SK-N-SH treated with all-trans-retinoic acid at 6 μM for 48 hours (cell line): ENCODE measurements around the gene RFPL2.

Experiments used
- ATAC-seq: fragments of 200-7000 bp; cut with Tn5 transposase; 3 replicates; pipeline ENCODE4 v1.9.1; 2020; ENCODE audit warnings: mild to moderate bottlenecking, moderate library complexity
- ARNTL ChIP-seq: fragments of 450-650 bp; formaldehyde crosslinking; IDR thresholded peaks from 2 replicates; pipeline ENCODE4 v1.5.0; 2020; ENCODE audit warnings: low read depth, mild to moderate bottlenecking, moderate library complexity, borderline replicate concordance
- BACH2 ChIP-seq: fragments of 250-450 bp; sonication (Bioruptor Pico); IDR thresholded peaks from 2 replicates; pipeline ENCODE4 v1.9.0; 2021; ENCODE audit warnings: mild to moderate bottlenecking, borderline replicate concordance
- CSDC2 ChIP-seq: fragments of 250-450 bp; sonication (Bioruptor Pico); IDR thresholded peaks from 2 replicates; pipeline ENCODE4 v1.5.0; 2020; ENCODE audit warnings: mild to moderate bottlenecking, moderate library complexity
- CSRNP3 ChIP-seq: fragments of 250-450 bp; sonication (Bioruptor Pico); IDR thresholded peaks from 2 replicates; pipeline ENCODE4 v1.5.1; 2021; ENCODE audit warnings: mild to moderate bottlenecking, moderate library complexity
- GLIS3 ChIP-seq: fragments of 250-450 bp; sonication (Bioruptor Pico); IDR thresholded peaks from 2 replicates; pipeline ENCODE4 v1.5.0; 2020; ENCODE audit warnings: mild to moderate bottlenecking, moderate library complexity
- ISL1 ChIP-seq: fragments of 250-450 bp; sonication (Bioruptor Pico); IDR thresholded peaks from 2 replicates; pipeline ENCODE4 v2.1.2; 2022; ENCODE audit warnings: mild to moderate bottlenecking, moderate library complexity
- OSR1 ChIP-seq: fragments of 250-450 bp; sonication (Bioruptor Pico); IDR thresholded peaks from 2 replicates; pipeline ENCODE4 v1.8.0; 2022; ENCODE audit warnings: moderate library complexity, mild to moderate bottlenecking, inconsistent platforms
- PATZ1 ChIP-seq: fragments of 250-450 bp; sonication (Bioruptor Pico); IDR thresholded peaks from 2 replicates; pipeline ENCODE4 v1.8.0; 2020; ENCODE audit warnings: mild to moderate bottlenecking, moderate library complexity, borderline replicate concordance
- POU6F1 ChIP-seq: fragments of 250-450 bp; sonication (Bioruptor Pico); IDR thresholded peaks from 2 replicates; pipeline ENCODE4 v1.8.0; 2021; ENCODE audit warnings: low read depth, mild to moderate bottlenecking, moderate library complexity, borderline replicate concordance
- PPARA ChIP-seq: fragments of 250-450 bp; sonication (Bioruptor Pico); IDR thresholded peaks from 2 replicates; pipeline ENCODE4 v1.5.0; 2020; ENCODE audit warnings: mild to moderate bottlenecking, borderline replicate concordance
- RARB ChIP-seq: fragments of 250-450 bp; sonication (Bioruptor Pico); IDR thresholded peaks from 2 replicates; pipeline ENCODE4 v1.8.0; 2021; ENCODE audit warnings: mild to moderate bottlenecking, moderate library complexity
- SNAI2 ChIP-seq: fragments of 250-450 bp; sonication (Bioruptor Pico); IDR thresholded peaks from 2 replicates; pipeline ENCODE4 v1.5.0; 2020; ENCODE audit warnings: mild to moderate bottlenecking, moderate library complexity
- TCF4 ChIP-seq: fragments of 250-450 bp; sonication (Bioruptor Pico); IDR thresholded peaks from 2 replicates; pipeline ENCODE4 v1.8.0; 2021; ENCODE audit warnings: mild to moderate bottlenecking, moderate library complexity, borderline replicate concordance
- TOX ChIP-seq: fragments of 250-450 bp; sonication (Bioruptor Pico); IDR thresholded peaks from 2 replicates; pipeline ENCODE4 v1.8.0; 2021; ENCODE audit warnings: mild to moderate bottlenecking, moderate library complexity, borderline replicate concordance
- TSHZ2 ChIP-seq: fragments of 250-450 bp; sonication (Bioruptor Pico); IDR thresholded peaks from 2 replicates; pipeline ENCODE4 v1.5.0; 2020; ENCODE audit warnings: mild to moderate bottlenecking, moderate library complexity
- ZC3H10 ChIP-seq: fragments of 250-450 bp; sonication (Bioruptor Pico); IDR thresholded peaks from 2 replicates; pipeline ENCODE4 v1.5.1; 2021; ENCODE audit warnings: mild to moderate bottlenecking, moderate library complexity
- ZFP3 ChIP-seq: fragments of 250-450 bp; sonication (Bioruptor Pico); IDR thresholded peaks from 2 replicates; pipeline ENCODE4 v1.5.0; 2020; ENCODE audit warnings: mild to moderate bottlenecking, moderate library complexity
- ZFP30 ChIP-seq: fragments of 450-650 bp; formaldehyde crosslinking; IDR thresholded peaks from 2 replicates; pipeline ENCODE4 v1.5.0; 2022; ENCODE audit warnings: mild to moderate bottlenecking, moderate library complexity
- ZNF565 ChIP-seq: fragments of 450-650 bp; formaldehyde crosslinking; conservative IDR thresholded peaks from 2 replicates; pipeline ENCODE4 v1.5.0; 2020; ENCODE audit warnings: low read depth, mild to moderate bottlenecking, moderate library complexity
- ZNF70 ChIP-seq: fragments of 450-650 bp; formaldehyde crosslinking; IDR thresholded peaks from 2 replicates; pipeline ENCODE4 v1.5.0; 2020; ENCODE audit warnings: mild to moderate bottlenecking, moderate library complexity
- TF ChIP-seq, protein P1 (sequence below): fragments of 250-450 bp; sonication (Bioruptor Pico); IDR thresholded peaks from 2 replicates; pipeline ENCODE4 v1.5.1; 2020; ENCODE audit warnings: low read depth, mild to moderate bottlenecking, moderate library complexity

RFPL2 gene

DNA sequence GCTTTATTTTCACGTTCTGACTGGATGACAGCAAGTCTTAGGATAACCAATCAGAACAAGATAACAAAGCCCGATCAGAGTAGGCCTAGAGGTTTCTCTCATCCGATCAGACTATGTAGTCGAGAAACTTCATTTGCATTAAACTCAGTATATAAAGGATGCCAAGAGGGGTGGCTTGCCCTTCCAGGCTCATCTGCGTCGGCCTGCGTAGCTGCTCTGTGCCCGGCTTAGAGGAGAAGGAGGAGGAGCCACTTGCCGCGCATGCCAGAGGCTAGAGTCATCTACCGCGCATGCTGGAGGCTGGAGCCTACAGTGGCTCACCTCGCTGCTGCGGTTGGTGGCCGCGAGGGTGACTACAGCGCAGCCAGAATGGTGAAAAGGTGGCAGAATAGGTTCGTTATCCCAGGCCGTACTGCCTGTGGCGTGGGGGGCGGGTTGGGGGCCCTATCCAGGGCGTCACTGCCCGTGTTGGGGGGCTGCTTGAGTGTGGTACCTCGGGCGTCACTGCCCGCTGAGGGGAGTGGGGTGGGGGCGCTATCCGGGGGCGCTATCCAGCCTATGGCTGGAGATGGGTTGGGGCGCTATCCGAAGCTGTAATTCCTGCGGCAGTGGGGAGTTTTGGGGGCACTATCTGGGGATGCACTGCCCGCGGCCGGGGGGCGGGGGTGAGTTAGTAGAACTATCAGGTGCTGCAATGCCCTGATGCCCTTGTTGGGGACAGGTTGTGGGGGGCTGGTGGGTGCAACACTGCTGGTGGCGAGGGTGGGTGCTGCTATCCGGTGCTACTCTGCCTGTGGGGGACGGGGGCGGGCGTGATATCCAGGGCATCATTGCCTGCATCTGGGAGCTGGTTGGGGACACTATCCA, at the start of gene RFPL2:
Gene RFPL2 (minus strand): TSS at position 218 of the 867 bp plus-strand sequence. CDS start 2,622 bp downstream, outside the sequence.
- peak; percentile 94 for ATAC-seq
- TF ChIP-seq TOX: no peak
- TF ChIP-seq ZC3H10 (CRISPR knock-in tag): no peak
- no peak for TF ChIP-seq RARB (CRISPR knock-in tag)
- TF ChIP-seq TSHZ2 (CRISPR knock-in tag): no peak
- TF ChIP-seq GLIS3 (CRISPR knock-in tag): no peak
- TF ChIP-seq ZFP3: no peak
- TF ChIP-seq PPARA: no peak
- TF ChIP-seq SNAI2 (CRISPR knock-in tag): no peak
- no peak for TF ChIP-seq CSDC2 (CRISPR knock-in tag)
- TF ChIP-seq, protein P1, sequence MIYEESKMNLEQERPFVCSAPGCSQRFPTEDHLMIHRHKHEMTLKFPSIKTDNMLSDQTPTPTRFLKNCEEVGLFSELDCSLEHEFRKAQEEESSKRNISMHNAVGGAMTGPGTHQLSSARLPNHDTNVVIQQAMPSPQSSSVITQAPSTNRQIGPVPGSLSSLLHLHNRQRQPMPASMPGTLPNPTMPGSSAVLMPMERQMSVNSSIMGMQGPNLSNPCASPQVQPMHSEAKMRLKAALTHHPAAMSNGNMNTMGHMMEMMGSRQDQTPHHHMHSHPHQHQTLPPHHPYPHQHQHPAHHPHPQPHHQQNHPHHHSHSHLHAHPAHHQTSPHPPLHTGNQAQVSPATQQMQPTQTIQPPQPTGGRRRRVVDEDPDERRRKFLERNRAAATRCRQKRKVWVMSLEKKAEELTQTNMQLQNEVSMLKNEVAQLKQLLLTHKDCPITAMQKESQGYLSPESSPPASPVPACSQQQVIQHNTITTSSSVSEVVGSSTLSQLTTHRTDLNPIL: no peak
- TF ChIP-seq ZFP30 (CRISPR knock-in tag): no peak
- TF ChIP-seq POU6F1 (CRISPR knock-in tag): no peak
- TF ChIP-seq ZNF70 (CRISPR knock-in tag): no peak
- no peak for TF ChIP-seq ARNTL (CRISPR knock-in tag)
- TF ChIP-seq OSR1 (CRISPR knock-in tag): no peak
- no peak for TF ChIP-seq PATZ1
- no peak for TF ChIP-seq ZNF565 (CRISPR knock-in tag)
- TF ChIP-seq BACH2: no peak
- TF ChIP-seq, all 23 proteins: peak for 0

DNA sequence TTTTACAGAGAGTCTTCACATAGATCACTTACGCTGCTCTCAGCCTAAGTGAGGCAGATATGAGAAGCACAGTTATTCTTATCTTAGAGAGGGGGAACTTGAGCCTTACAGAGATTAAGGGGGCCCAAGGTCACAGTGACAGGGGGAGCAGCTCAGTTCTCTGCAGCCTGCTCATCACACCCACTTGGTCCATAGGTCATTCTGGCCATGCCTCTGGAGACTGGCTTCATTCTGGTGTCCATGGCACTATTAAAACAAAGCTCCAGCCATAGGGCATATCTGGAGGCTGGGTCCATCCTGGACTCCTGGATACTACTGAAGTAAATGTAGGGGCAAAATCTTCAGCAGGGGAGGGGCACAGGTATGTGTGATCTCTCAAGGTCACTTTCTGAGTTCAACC, 44.4 kb upstream of the RFPL2 start:
- no peak for TF ChIP-seq GLIS3 (CRISPR knock-in tag)
- TF ChIP-seq ZNF70 (CRISPR knock-in tag): no peak
- TF ChIP-seq, protein P1: no peak
- TF ChIP-seq TCF4 (CRISPR knock-in tag): no peak
- no peak for TF ChIP-seq ZNF565 (CRISPR knock-in tag)
- no peak for TF ChIP-seq CSRNP3 (CRISPR knock-in tag)
- no peak for TF ChIP-seq POU6F1 (CRISPR knock-in tag)
- TF ChIP-seq TOX: no peak
- no peak for TF ChIP-seq ISL1
- no peak for TF ChIP-seq CSDC2 (CRISPR knock-in tag)
- TF ChIP-seq TSHZ2 (CRISPR knock-in tag): no peak
- no peak for TF ChIP-seq OSR1 (CRISPR knock-in tag)
- TF ChIP-seq PPARA: no peak
- ATAC-seq: no peak
